Measurements from ENCODE around the gene IL6. TPM values are rescaled to one million over a fixed set of nuclear protein-coding genes. Genes with fewer than 3 reads are reported as not detected.

IL6 gene
- total RNA-seq, 1 donor from 2014 or later = not detected

- no peak overlapping the region for H3K27ac Mint-ChIP-seq (ENCODE audit: unreplicated experiment)
- no peaks in the 10 kb centered on the region for H3K36me3 Mint-ChIP-seq (ENCODE audit: unreplicated experiment)
- TF ChIP-seq, protein P1, sequence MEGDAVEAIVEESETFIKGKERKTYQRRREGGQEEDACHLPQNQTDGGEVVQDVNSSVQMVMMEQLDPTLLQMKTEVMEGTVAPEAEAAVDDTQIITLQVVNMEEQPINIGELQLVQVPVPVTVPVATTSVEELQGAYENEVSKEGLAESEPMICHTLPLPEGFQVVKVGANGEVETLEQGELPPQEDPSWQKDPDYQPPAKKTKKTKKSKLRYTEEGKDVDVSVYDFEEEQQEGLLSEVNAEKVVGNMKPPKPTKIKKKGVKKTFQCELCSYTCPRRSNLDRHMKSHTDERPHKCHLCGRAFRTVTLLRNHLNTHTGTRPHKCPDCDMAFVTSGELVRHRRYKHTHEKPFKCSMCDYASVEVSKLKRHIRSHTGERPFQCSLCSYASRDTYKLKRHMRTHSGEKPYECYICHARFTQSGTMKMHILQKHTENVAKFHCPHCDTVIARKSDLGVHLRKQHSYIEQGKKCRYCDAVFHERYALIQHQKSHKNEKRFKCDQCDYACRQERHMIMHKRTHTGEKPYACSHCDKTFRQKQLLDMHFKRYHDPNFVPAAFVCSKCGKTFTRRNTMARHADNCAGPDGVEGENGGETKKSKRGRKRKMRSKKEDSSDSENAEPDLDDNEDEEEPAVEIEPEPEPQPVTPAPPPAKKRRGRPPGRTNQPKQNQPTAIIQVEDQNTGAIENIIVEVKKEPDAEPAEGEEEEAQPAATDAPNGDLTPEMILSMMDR (IDR thresholded peaks at IDR 0.05; ENCODE audit: partially characterized antibody, unreplicated experiment) = no peak
- no peak overlapping the region for H3K4me3 Mint-ChIP-seq (ENCODE audit: unreplicated experiment)
- no peaks in the 10 kb centered on the region for H3K9me3 Mint-ChIP-seq (ENCODE audit: unreplicated experiment)
- H3K4me1 Mint-ChIP-seq (ENCODE audit: low read depth, unreplicated experiment) = no peaks in the 10 kb centered on the region
- no peaks in the 10 kb centered on the region for H3K27me3 Mint-ChIP-seq (ENCODE audit: unreplicated experiment)
- no peak for DNase-seq
Measured at GRCh38 chr7:22743014-22743413, 16.0 kb downstream of the IL6 start.

DNA sequence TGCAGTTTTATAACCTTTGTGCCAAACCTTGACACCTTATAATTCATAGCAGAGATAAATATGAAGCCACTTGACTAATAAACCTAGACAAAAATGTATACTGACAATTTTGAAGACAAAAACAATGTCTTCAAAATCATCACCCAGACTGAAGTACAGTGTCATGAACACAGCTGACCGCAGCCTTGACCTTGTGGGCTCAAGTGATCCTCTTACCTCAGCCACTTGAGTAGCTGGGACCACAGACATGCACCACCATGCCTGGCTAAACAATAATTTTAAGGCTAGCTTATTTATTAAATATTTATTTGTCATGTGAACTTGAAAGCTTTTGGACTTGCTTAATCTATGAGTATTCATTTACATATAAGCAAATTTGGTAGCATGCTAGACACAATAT lies 24.3 kb downstream of the IL6 start:
- TF ChIP-seq, protein P1 (IDR thresholded peaks at IDR 0.05; ENCODE audit: partially characterized antibody, unreplicated experiment) = no peak
- no peak for DNase-seq
- H3K27ac Mint-ChIP-seq (ENCODE audit: unreplicated experiment) = no peak overlapping the region
- peaks cover 4% of the 10 kb centered on the region for H3K27me3 Mint-ChIP-seq (ENCODE audit: unreplicated experiment)
- H3K4me3 Mint-ChIP-seq (ENCODE audit: unreplicated experiment) = no peak overlapping the region
- H3K9me3 Mint-ChIP-seq (ENCODE audit: unreplicated experiment) = no peaks in the 10 kb centered on the region
- H3K4me1 Mint-ChIP-seq (ENCODE audit: low read depth, unreplicated experiment) = no peaks in the 10 kb centered on the region
- H3K36me3 Mint-ChIP-seq (ENCODE audit: unreplicated experiment) = peaks cover 4% of the 10 kb centered on the region

DNA sequence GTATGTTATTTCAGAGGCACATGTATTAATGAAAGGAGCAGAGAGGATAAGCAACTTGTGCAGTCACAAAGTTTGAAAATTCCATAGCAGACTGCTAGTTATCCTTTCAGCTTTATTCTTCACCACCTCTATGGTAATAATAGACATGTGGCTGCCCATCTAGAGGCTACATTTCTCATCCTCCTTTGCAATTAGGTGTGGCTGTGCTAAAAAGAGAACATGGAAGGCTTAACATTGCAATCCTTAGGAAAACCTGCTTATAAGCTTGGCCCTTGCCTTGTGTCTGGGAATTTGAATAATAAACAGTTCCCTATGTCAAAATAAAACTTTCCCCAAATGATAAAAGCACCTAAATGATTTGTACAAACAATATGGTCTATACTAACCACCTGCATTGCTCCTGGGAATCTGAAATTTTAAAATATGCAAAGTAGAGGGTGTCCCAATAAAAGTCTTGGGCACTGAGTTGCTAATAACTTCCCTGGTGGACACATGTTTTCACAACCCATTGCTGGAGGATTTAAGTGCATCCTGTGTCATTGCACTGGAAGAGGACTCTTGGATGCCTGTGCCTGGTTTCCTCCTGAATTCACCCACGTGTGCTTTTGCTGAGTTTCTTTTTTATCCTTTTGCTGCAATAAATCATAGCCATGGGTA lies 30.5 kb downstream of the IL6 start:
- Mint-ChIP-seq H3K27me3 (ENCODE audit: unreplicated experiment) (peaks cover 4% of the 10 kb centered on the region), H3K27ac (ENCODE audit: unreplicated experiment) (no peak overlapping the region), H3K36me3 (ENCODE audit: unreplicated experiment) (peaks cover 13% of the 10 kb centered on the region), H3K4me1 (ENCODE audit: low read depth, unreplicated experiment) (no peaks in the 10 kb centered on the region), H3K9me3 (ENCODE audit: unreplicated experiment) (no peaks in the 10 kb centered on the region), H3K4me3 (ENCODE audit: unreplicated experiment) (no peak overlapping the region)
- TF ChIP-seq, protein P1 (IDR thresholded peaks at IDR 0.05; ENCODE audit: partially characterized antibody, unreplicated experiment) = no peak
- no peak for DNase-seq

GRCh38 chr7:22758576-22758975 lies 31.6 kb downstream of the IL6 start:
- no peaks in the 10 kb centered on the region for H3K9me3 Mint-ChIP-seq (ENCODE audit: unreplicated experiment)
- no peak for DNase-seq
- no peak overlapping the region for H3K4me3 Mint-ChIP-seq (ENCODE audit: unreplicated experiment)
- H3K36me3 Mint-ChIP-seq (ENCODE audit: unreplicated experiment) = peaks cover 13% of the 10 kb centered on the region
- TF ChIP-seq, protein P1 (IDR thresholded peaks at IDR 0.05; ENCODE audit: partially characterized antibody, unreplicated experiment) = no peak
- H3K4me1 Mint-ChIP-seq (ENCODE audit: low read depth, unreplicated experiment) = no peaks in the 10 kb centered on the region
- peaks cover 4% of the 10 kb centered on the region for H3K27me3 Mint-ChIP-seq (ENCODE audit: unreplicated experiment)
- no peak overlapping the region for H3K27ac Mint-ChIP-seq (ENCODE audit: unreplicated experiment)

DNA sequence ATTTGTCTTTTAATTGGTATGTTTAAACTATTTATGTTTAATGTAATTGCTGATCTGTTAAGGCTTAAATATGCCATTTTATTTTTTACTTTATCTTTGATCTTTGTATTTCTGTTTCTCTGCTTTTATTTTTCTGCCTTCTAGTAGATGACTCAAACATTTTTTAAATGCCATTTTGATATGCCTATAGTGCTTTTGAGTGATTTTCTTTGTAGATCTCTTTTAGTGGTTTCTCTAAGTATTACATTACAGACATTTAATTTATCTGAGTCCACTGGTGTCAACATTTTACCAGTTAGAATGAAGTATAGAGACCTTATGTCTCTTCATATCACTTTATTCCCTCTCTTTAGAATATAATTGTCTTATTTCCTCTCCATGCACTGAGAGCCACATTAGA lies 32.7 kb downstream of the IL6 start:
- Mint-ChIP-seq H3K4me1 (ENCODE audit: low read depth, unreplicated experiment) (no peaks in the 10 kb centered on the region), H3K9me3 (ENCODE audit: unreplicated experiment) (no peaks in the 10 kb centered on the region), H3K4me3 (ENCODE audit: unreplicated experiment) (no peak overlapping the region), H3K36me3 (ENCODE audit: unreplicated experiment) (peaks cover 9% of the 10 kb centered on the region), H3K27me3 (ENCODE audit: unreplicated experiment) (peaks cover 1% of the 10 kb centered on the region), H3K27ac (ENCODE audit: unreplicated experiment) (no peak overlapping the region)
- DNase-seq = no peak
- TF ChIP-seq, protein P1 (IDR thresholded peaks at IDR 0.05; ENCODE audit: partially characterized antibody, unreplicated experiment) = no peak
